CD4-positive, alpha-beta memory T cell (primary cell): ENCODE measurements around the gene MAPRE2. TPM values are rescaled to one million over a fixed set of nuclear protein-coding genes. Genes with fewer than 3 reads are reported as not detected.

ENCODE experiments used
- CTCF ChIA-PET: fragments of 350-600 bp; sonication (Branson Sonifier 250); formaldehyde crosslinking; loops from one replicate; lab custom pipeline; 2021; ENCODE audit warnings: inconsistent platforms; ENCODE audit not compliant: partially characterized antibody; lab: Charles Lee
- POLR2A ChIA-PET: fragments of 350-600 bp; sonication (Branson Sonifier 250); formaldehyde crosslinking; loops from one replicate; lab custom pipeline; 2021; ENCODE audit not compliant: partially characterized antibody; lab: Charles Lee
- DNase-seq, 5 donors: peaks; one replicate each; pipeline versions ENCODE4 v3.0.0 to v3.0.0-alpha.2; 2020 to 2022; ENCODE audit warnings: mixed read lengths in 1 of 5
- H3K27ac ChIP-seq: one replicate; pipeline ENCODE4 v1.7.0; 2013; ENCODE audit warnings: low read depth, low read length
- H3K27me3 ChIP-seq: 2 replicates; pipeline ENCODE4 v1.7.0; 2013; ENCODE audit warnings: mild to moderate bottlenecking, low read length, moderate library complexity; ENCODE audit not compliant: insufficient read depth
- H3K36me3 ChIP-seq: 2 replicates; pipeline ENCODE4 v1.7.0; 2013; ENCODE audit warnings: mild to moderate bottlenecking, low read length, moderate library complexity; ENCODE audit not compliant: insufficient read depth
- H3K4me1 ChIP-seq: 2 replicates; pipeline ENCODE4 v1.7.0; 2013; ENCODE audit warnings: mild to moderate bottlenecking, low read length, moderate library complexity; ENCODE audit not compliant: insufficient read depth
- H3K4me3 ChIP-seq, 2 donors: one replicate each; pipeline ENCODE4 v1.7.0; 2013; ENCODE audit warnings: low read length in 2 of 2, mild to moderate bottlenecking in 1 of 2
- H3K9me3 ChIP-seq, 2 donors: one replicate each; pipeline ENCODE4 v1.7.0; 2013; ENCODE audit warnings: low read length in 2 of 2, control low read depth in 1 of 2; ENCODE audit not compliant: control insufficient read depth in 1 of 2
- H3K27ac Mint-ChIP-seq, 7 donors: one replicate each; pipeline ENCODE4 v1.8.0; 2020 to 2021; ENCODE audit warnings: mixed read lengths in 7 of 7, mild to moderate bottlenecking in 6 of 7, inconsistent platforms in 3 of 7, moderate library complexity in 3 of 7
- H3K27me3 Mint-ChIP-seq, 2 donors: one replicate each; pipeline ENCODE4 v1.8.0; 2020 to 2021; ENCODE audit warnings: mixed read lengths in 2 of 2
- H3K36me3 Mint-ChIP-seq, 2 donors: one replicate each; pipeline ENCODE4 v1.8.0; 2020 to 2021; ENCODE audit warnings: mixed read lengths in 2 of 2, inconsistent platforms in 1 of 2, mild to moderate bottlenecking in 1 of 2
- H3K4me1 Mint-ChIP-seq, 4 donors: one replicate each; pipeline ENCODE4 v1.8.0; 2020 to 2021; ENCODE audit warnings: mixed read lengths in 4 of 4, mild to moderate bottlenecking in 1 of 4
- H3K4me3 Mint-ChIP-seq, 8 donors: one replicate each; pipeline ENCODE4 v1.8.0; 2020 to 2021; ENCODE audit warnings: mixed read lengths in 8 of 8, mild to moderate bottlenecking in 7 of 8, moderate library complexity in 6 of 8, inconsistent platforms in 3 of 8
- H3K9me3 Mint-ChIP-seq, 8 donors: one replicate each; pipeline ENCODE4 v1.8.0; 2020 to 2021; ENCODE audit warnings: mixed read lengths in 8 of 8, mild to moderate bottlenecking in 5 of 8, inconsistent platforms in 3 of 8, moderate library complexity in 1 of 8
- intact Hi-C: fragments of 100-400 bp; cut with micrococcal nuclease; formaldehyde crosslinking; loops from one replicate; pipeline ENCODE4 v1.15.1; 2023
- polyA plus RNA-seq, 2 donors: library from polyadenylated mRNA; unstranded; fragments of 300-500 nt; fragmentation: Illumina TruSeq; gene quantifications; one replicate each; pipeline ENCODE4 v1.2.3, GENCODE V29; 2021
- total RNA-seq, 2 experiments: library from RNA; stranded (reverse); gene quantifications; one replicate each; pipeline ENCODE4 v1.2.3, GENCODE V29; 2021

The MAPRE2 gene
- total and polyA plus RNA-seq, 4 experiments from 2014 or later: 48.8 to 100 (median 60.3) TPM

DNA sequence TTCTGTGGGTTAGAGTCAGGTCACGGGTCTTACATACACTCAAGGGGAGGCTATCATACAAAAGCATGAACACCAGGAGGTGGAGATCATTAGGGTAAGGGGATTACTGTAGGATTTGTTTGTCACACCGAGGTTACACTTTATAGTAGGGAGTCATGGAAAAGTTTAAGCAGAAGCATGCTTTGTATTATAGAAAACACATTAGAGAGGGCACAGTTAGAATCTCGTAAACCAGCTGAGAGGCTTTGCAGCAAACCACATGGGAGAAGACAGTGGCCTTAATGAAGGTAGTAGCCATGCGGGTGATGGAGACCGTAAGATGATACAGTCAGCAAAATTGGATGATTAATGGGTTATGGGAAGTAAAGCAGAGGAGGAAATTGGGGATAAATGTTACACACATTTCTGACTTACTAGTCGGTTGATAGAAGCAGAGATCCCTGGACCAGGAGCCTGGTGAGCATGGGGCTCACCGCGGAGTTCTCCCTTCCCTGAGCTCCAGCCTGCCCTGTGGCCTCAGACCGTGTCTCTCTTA lies 75.6 kb downstream of the MAPRE2 start:
- DNase-seq: no peak
- no peaks in the 10 kb centered on the region for H3K9me3 ChIP-seq
- peaks cover 26 to 67% (median 49%) of the 10 kb centered on the region in 4 donors for H3K4me1 Mint-ChIP-seq
- no peak overlapping the region for H3K27ac ChIP-seq
- H3K4me1 ChIP-seq: peaks cover 3% of the 10 kb centered on the region
- H3K27me3 Mint-ChIP-seq: no peaks in the 10 kb centered on the region
- H3K4me3 ChIP-seq: no peak overlapping the region
- no peaks in the 10 kb centered on the region for H3K9me3 Mint-ChIP-seq
- peaks cover 19 to 28% of the 10 kb centered on the region in 2 donors for H3K36me3 Mint-ChIP-seq
- intact Hi-C loops: no loop called here
- POLR2A ChIA-PET: no interaction called here
- no peaks in the 10 kb centered on the region for H3K36me3 ChIP-seq
- CTCF ChIA-PET: interaction anchor here (0.6 kb wide), 1 partner anchor 269 kb away, joined by 3 read pairs; no protein-coding TSS in a partner anchor
- no peaks in the 10 kb centered on the region for H3K27me3 ChIP-seq
- H3K27ac Mint-ChIP-seq: peak overlapping the region in 1 of 7 donors; percentile 21
- no peak overlapping the region for H3K4me3 Mint-ChIP-seq

DNA sequence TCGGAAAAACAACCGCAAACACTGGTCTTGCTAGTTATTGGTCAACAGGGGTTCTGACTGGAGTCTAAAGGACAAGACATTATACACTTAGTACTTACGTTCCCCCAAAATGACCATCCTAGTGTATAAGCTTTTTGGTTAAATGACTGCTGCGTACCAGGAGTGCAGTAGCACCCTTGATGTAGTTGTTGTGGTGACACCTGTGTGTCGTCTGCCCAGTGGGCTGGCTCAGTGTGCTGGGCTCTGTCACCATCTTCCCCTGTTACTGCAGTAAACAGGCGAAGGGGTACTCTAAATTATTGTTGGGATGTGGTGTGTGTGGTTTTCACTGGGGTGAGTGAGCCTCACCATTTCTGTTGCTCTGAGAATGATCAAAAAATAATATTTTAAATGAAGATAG lies 76.2 kb downstream of the MAPRE2 start:
- Mint-ChIP-seq H3K4me3 (no peak overlapping the region), H3K27me3 (no peaks in the 10 kb centered on the region), H3K27ac (peak overlapping the region in 1 of 7 donors; percentile 42), H3K4me1 (peaks cover 26 to 67% (median 51%) of the 10 kb centered on the region in 4 donors), H3K36me3 (peaks cover 19 to 25% of the 10 kb centered on the region in 2 donors), H3K9me3 (no peaks in the 10 kb centered on the region)
- DNase-seq: no peak
- Histone ChIP-seq H3K27me3 (no peaks in the 10 kb centered on the region), H3K4me3 (no peak overlapping the region), H3K36me3 (no peaks in the 10 kb centered on the region), H3K4me1 (peaks cover 3% of the 10 kb centered on the region), H3K9me3 (no peaks in the 10 kb centered on the region), H3K27ac (no peak overlapping the region)
- POLR2A ChIA-PET: no interaction called here
- intact Hi-C loops: no loop called here
- CTCF ChIA-PET: no interaction called here

DNA sequence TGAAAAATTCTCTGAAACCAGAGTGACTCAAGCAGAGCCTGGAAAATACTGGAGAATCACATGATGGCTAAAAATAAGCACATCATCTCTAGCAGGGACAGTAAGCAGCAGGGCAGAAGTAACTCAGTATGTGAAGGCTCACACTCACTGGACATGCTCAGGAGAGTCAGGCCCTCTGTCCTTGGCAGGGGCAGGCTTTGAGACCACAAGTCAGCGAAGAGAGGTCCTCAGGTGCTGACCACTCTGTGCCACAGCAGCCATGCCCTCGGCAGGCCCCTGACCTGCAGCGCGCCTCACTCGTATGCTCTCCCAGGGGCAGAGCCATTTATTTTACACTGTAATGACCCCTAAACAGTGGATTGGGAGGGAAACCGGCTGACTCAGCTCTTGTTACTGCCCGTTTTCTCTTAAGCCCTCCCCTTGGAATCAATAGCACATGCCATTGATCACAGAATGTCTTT lies 76.8 kb downstream of the MAPRE2 start:
- peaks cover 26 to 66% (median 55%) of the 10 kb centered on the region in 4 donors for H3K4me1 Mint-ChIP-seq
- H3K9me3 Mint-ChIP-seq: peaks cover 0 to under 1% (median 0%) of the 10 kb centered on the region in 8 donors
- H3K36me3 Mint-ChIP-seq: peaks cover 17 to 27% of the 10 kb centered on the region in 2 donors
- Histone ChIP-seq H3K4me1 (peaks cover 3% of the 10 kb centered on the region), H3K27ac (no peak overlapping the region), H3K27me3 (no peaks in the 10 kb centered on the region), H3K9me3 (no peaks in the 10 kb centered on the region), H3K36me3 (no peaks in the 10 kb centered on the region), H3K4me3 (no peak overlapping the region)
- H3K27me3 Mint-ChIP-seq: no peaks in the 10 kb centered on the region
- intact Hi-C loops: no loop called here
- peak overlapping the region in 1 of 8 donors; percentile 7 for H3K4me3 Mint-ChIP-seq
- H3K27ac Mint-ChIP-seq: peak overlapping the region in 1 of 7 donors; percentile 35
- no peak for DNase-seq
- ChIA-PET CTCF (no interaction called here), POLR2A (no interaction called here)

DNA sequence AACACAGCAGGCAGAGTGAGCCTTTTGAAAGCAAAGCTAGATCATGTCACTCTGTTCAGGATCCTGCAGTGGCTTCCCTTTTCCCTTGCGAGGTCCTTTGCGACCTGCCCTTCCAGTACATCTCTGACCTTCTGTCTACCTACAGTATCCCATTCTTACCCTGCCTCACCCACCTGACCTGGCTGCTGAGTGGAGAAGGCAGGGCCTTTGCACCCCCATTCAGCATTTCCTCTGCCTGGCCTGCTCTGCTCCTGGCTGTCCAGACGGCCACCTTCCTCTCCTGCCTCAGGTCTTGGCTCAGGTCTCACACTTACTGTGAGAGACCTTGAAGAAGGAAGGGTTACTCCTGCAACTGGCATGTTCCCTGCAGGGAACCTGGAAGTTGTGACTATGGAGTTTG lies 77.4 kb downstream of the MAPRE2 start:
- POLR2A ChIA-PET: no interaction called here
- CTCF ChIA-PET: interaction anchor here (0.9 kb wide), 1 partner anchor 112 kb away, joined by 4 read pairs; no protein-coding TSS in a partner anchor
- H3K9me3 Mint-ChIP-seq: peaks cover 0 to 3% (median 0%) of the 10 kb centered on the region in 8 donors
- Histone ChIP-seq H3K27ac (no peak overlapping the region), H3K36me3 (no peaks in the 10 kb centered on the region), H3K9me3 (no peaks in the 10 kb centered on the region), H3K4me3 (no peak overlapping the region), H3K4me1 (peaks cover 3% of the 10 kb centered on the region), H3K27me3 (no peaks in the 10 kb centered on the region)
- peak overlapping the region in 1 of 7 donors; percentile 72 for H3K27ac Mint-ChIP-seq
- H3K27me3 Mint-ChIP-seq: no peaks in the 10 kb centered on the region
- H3K4me1 Mint-ChIP-seq: peaks cover 28 to 67% (median 58%) of the 10 kb centered on the region in 4 donors
- H3K4me3 Mint-ChIP-seq: no peak overlapping the region
- intact Hi-C loops: no loop called here
- H3K36me3 Mint-ChIP-seq: peaks cover 20 to 29% of the 10 kb centered on the region in 2 donors
- DNase-seq: no peak

DNA sequence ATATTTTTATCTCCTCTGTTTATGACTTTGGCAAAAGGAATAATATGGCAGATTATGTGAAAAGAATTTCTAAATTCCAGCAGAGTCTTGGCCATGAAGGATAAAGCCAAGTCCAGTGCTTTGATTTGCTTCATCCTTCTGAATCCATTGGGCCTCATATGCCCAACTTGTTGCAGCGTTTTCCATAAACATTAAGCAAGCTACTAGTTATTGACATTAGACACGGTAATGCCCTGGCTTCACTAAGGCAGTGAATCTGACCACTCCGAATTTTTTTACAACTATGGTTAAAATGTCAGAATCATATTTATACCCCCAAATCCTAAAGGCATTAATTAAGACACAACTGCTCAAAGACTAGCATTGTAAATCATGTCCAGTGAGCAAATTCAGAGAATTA lies 79.8 kb downstream of the MAPRE2 start:
- H3K4me1 Mint-ChIP-seq: peaks cover 26 to 67% (median 48%) of the 10 kb centered on the region in 4 donors

DNA sequence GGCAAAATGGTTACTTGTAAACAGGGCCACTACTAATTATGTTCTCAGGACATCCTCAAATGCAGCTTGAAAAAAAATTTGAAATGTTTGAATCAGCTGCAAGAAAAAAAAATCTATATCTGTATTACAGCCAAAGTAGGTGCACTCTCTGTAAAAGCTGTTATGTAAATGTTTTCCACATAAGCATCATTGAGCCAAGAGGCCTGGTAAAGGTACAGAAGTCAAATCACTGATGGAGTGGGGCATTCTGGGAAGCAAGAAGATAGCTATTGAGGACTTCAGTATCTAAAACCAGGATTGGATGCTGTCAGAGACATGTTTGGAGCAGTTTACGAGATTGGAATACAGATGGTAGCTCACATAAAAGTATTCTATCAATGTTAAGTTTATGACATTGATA lies 80.3 kb downstream of the MAPRE2 start:
- Histone ChIP-seq H3K36me3 (no peaks in the 10 kb centered on the region), H3K4me3 (no peak overlapping the region), H3K4me1 (peaks cover 3% of the 10 kb centered on the region), H3K27me3 (no peaks in the 10 kb centered on the region), H3K27ac (no peak overlapping the region), H3K9me3 (no peaks in the 10 kb centered on the region)
- Mint-ChIP-seq H3K4me3 (no peak overlapping the region), H3K36me3 (peaks cover 22 to 24% of the 10 kb centered on the region in 2 donors), H3K27me3 (no peaks in the 10 kb centered on the region), H3K4me1 (peaks cover 23 to 63% (median 45%) of the 10 kb centered on the region in 4 donors), H3K9me3 (peaks cover 0 to 3% (median 0%) of the 10 kb centered on the region in 8 donors), H3K27ac (peak overlapping the region in 2 of 7 donors; percentile 29 to 48)
- ChIA-PET CTCF (interaction anchor here (1.4 to 2.3 kb wide), 2 partner anchors 22 to 115 kb away, joined by 4 to 6 read pairs; no protein-coding TSS in a partner anchor), POLR2A (no interaction called here)
- DNase-seq: no peak
- intact Hi-C loops: no loop called here

More for the DNA sequence above, 79.8 kb downstream of the MAPRE2 start:
- Mint-ChIP-seq H3K36me3 (peaks cover 20 to 25% of the 10 kb centered on the region in 2 donors), H3K27ac (no peak overlapping the region), H3K27me3 (no peaks in the 10 kb centered on the region), H3K9me3 (peaks cover 0 to 3% (median 0%) of the 10 kb centered on the region in 8 donors), H3K4me3 (no peak overlapping the region)
- ChIA-PET CTCF (interaction anchor here (1.4 to 2.3 kb wide), 2 partner anchors 22 to 115 kb away, joined by 4 to 6 read pairs; no protein-coding TSS in a partner anchor), POLR2A (no interaction called here)
- no peak for DNase-seq
- Histone ChIP-seq H3K27ac (no peak overlapping the region), H3K36me3 (no peaks in the 10 kb centered on the region), H3K4me3 (no peak overlapping the region), H3K9me3 (no peaks in the 10 kb centered on the region), H3K27me3 (no peaks in the 10 kb centered on the region), H3K4me1 (peaks cover 3% of the 10 kb centered on the region)
- intact Hi-C loops: no loop called here

DNA sequence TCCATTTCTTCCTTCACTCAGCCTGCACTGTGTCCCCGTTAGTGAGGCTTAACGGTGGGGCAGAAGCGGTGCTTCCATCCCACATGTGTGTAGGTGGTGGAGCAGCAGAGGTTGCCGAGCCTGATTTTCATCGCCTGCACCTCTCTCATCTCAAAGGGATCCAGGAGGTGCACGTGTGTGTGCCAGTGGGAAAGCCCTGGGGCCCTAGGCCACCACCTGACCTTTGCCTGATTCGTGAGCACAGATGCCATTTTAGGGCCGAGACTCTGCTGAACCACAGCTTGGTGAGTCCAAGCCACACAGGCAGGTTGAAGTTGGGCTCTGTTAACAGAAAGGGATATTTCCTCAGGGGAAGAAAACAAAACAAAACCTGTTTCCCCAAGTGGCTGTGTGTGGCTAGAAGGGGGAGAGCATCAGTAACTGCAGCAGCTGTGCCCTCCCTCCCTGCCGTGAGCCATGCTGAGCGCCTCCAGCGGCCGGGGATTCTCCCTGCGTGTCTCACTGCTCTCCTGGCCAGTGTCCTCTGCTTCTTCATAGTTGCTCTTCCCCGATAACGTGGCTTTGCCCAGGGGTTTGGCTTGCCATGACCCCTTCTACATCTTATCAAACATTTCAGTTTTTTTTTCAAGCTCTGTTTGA lies 81.5 kb downstream of the MAPRE2 start:
- peaks cover 5% of the 10 kb centered on the region for H3K36me3 ChIP-seq
- Mint-ChIP-seq H3K36me3 (peaks cover 26 to 30% of the 10 kb centered on the region in 2 donors), H3K27ac (peak overlapping the region in 5 of 7 donors; percentile 25 to 74 (median 31)), H3K4me1 (peaks cover 15 to 53% (median 35%) of the 10 kb centered on the region in 4 donors), H3K27me3 (no peaks in the 10 kb centered on the region), H3K4me3 (no peak overlapping the region), H3K9me3 (peaks cover 0 to 3% (median 0%) of the 10 kb centered on the region in 8 donors)
- no peaks in the 10 kb centered on the region for H3K4me1 ChIP-seq
- CTCF ChIA-PET: interaction anchor here (0.9 to 2.3 kb wide), 4 partner anchors 15 to 116 kb away, joined by 3 to 6 read pairs (median 4); no protein-coding TSS in a partner anchor
- no peaks in the 10 kb centered on the region for H3K9me3 ChIP-seq
- DNase-seq: no peak
- no peak overlapping the region for H3K4me3 ChIP-seq
- no peak overlapping the region for H3K27ac ChIP-seq
- H3K27me3 ChIP-seq: no peaks in the 10 kb centered on the region
- intact Hi-C loops: no loop called here
- POLR2A ChIA-PET: interaction anchor here (2.0 kb wide), 1 partner anchor 93 kb away, joined by 5 read pairs; no protein-coding TSS in a partner anchor
